ENCODE data around the gene REV1. TPM values are rescaled to one million over a fixed set of nuclear protein-coding genes. Genes with fewer than 3 reads are reported as not detected.

REV1 gene
- total RNA-seq, 2 experiments from 2014 or later = 51.6 to 68.1 TPM

GRCh38 chr2:99401841-99402240 lies 88.0 kb downstream of the REV1 start:
- no peak for DNase-seq (ENCODE audit: low spot score)
- H3K9me2 ChIP-seq (ENCODE audit: insufficient read depth, low read length) = no peaks in the 10 kb centered on the region
- H3K36me3 ChIP-seq (ENCODE audit: insufficient read depth, low read length) = peaks cover 98% of the 10 kb centered on the region
- CTCF ChIA-PET (ENCODE audit: unreplicated experiment) = no interaction called here
- H3K4me3 ChIP-seq (ENCODE audit: low read depth, low read length, poor library complexity, severe bottlenecking) = no peak overlapping the region
- H3K9me3 ChIP-seq (ENCODE audit: low read length) = no peaks in the 10 kb centered on the region
- TF ChIP-seq CTCF (conservative IDR thresholded peaks at IDR 0.05; ENCODE audit: low read length) = no peak
- no peak overlapping the region for H2AFZ ChIP-seq (ENCODE audit: low read length)
- intact Hi-C loops (cut with micrococcal nuclease; ENCODE audit: unreplicated experiment) = no loop called here
- no peaks in the 10 kb centered on the region for H3K79me2 ChIP-seq (ENCODE audit: insufficient read depth, low read depth, low read length)
- POLR2A ChIA-PET = no interaction called here
- H3K4me2 ChIP-seq (ENCODE audit: low read length) = no peak overlapping the region
- no TSS peak for BruUV-seq (replicated peaks)
- no peaks in the 10 kb centered on the region for H3K4me1 ChIP-seq (ENCODE audit: insufficient read depth, low read length, poor library complexity, severe bottlenecking)
- no peak overlapping the region for H3K27ac ChIP-seq (ENCODE audit: low read depth, low read length, poor library complexity, severe bottlenecking)
- no peaks in the 10 kb centered on the region for H4K20me1 ChIP-seq (ENCODE audit: insufficient read depth, low read length)

GRCh38 chr2:99399795-99400194 lies 90.0 kb downstream of the REV1 start:
- Histone ChIP-seq H3K36me3 (ENCODE audit: insufficient read depth, low read length) (peaks cover 99% of the 10 kb centered on the region), H3K4me3 (ENCODE audit: low read depth, low read length, poor library complexity, severe bottlenecking) (no peak overlapping the region), H3K4me2 (ENCODE audit: low read length) (no peak overlapping the region), H2AFZ (ENCODE audit: low read length) (no peak overlapping the region), H3K9me3 (ENCODE audit: low read length) (no peaks in the 10 kb centered on the region), H3K4me1 (ENCODE audit: insufficient read depth, low read length, poor library complexity, severe bottlenecking) (no peaks in the 10 kb centered on the region), H3K27ac (ENCODE audit: low read depth, low read length, poor library complexity, severe bottlenecking) (no peak overlapping the region), H4K20me1 (ENCODE audit: insufficient read depth, low read length) (no peaks in the 10 kb centered on the region), H3K79me2 (ENCODE audit: insufficient read depth, low read depth, low read length) (no peaks in the 10 kb centered on the region), H3K9me2 (ENCODE audit: insufficient read depth, low read length) (no peaks in the 10 kb centered on the region)
- no peak for DNase-seq (ENCODE audit: low spot score)
- intact Hi-C loops (cut with micrococcal nuclease; ENCODE audit: unreplicated experiment) = no loop called here
- BruUV-seq (replicated peaks) = no TSS peak
- no peak for TF ChIP-seq EZH2phosphoT487 (IDR thresholded peaks at IDR 0.05; ENCODE audit: borderline replicate concordance, low read depth, low read length)
- no peak for TF ChIP-seq CTCF (conservative IDR thresholded peaks at IDR 0.05; ENCODE audit: low read length)
- ChIA-PET POLR2A (interaction anchor here (1.1 kb wide), 1 partner anchor 15 kb away, joined by 4 read pairs; no protein-coding TSS in a partner anchor), CTCF (ENCODE audit: unreplicated experiment) (no interaction called here)

GRCh38 chr2:99399063-99399462 lies 90.8 kb downstream of the REV1 start:
- no TSS peak for BruUV-seq (replicated peaks)
- H3K4me2 ChIP-seq (ENCODE audit: low read length) = no peak overlapping the region
- no peaks in the 10 kb centered on the region for H3K4me1 ChIP-seq (ENCODE audit: insufficient read depth, low read length, poor library complexity, severe bottlenecking)
- ChIA-PET POLR2A (interaction anchor here (0.6 to 1.1 kb wide), 2 partner anchors 14 to 107 kb away, joined by 3 to 4 read pairs; no protein-coding TSS in a partner anchor), CTCF (ENCODE audit: unreplicated experiment) (interaction anchor here (0.6 kb wide), 1 partner anchor 8 kb away, joined by 3 read pairs; no protein-coding TSS in a partner anchor)
- TF ChIP-seq CTCF (conservative IDR thresholded peaks at IDR 0.05; ENCODE audit: low read length) (no peak), EZH2phosphoT487 (IDR thresholded peaks at IDR 0.05; ENCODE audit: borderline replicate concordance, low read depth, low read length) (no peak)
- no peak overlapping the region for H3K4me3 ChIP-seq (ENCODE audit: low read depth, low read length, poor library complexity, severe bottlenecking)
- intact Hi-C loops (cut with micrococcal nuclease; ENCODE audit: unreplicated experiment) = no loop called here
- no peak overlapping the region for H3K27ac ChIP-seq (ENCODE audit: low read depth, low read length, poor library complexity, severe bottlenecking)
- no peaks in the 10 kb centered on the region for H3K9me3 ChIP-seq (ENCODE audit: low read length)
- H4K20me1 ChIP-seq (ENCODE audit: insufficient read depth, low read length) = no peaks in the 10 kb centered on the region
- H3K9me2 ChIP-seq (ENCODE audit: insufficient read depth, low read length) = no peaks in the 10 kb centered on the region
- H3K79me2 ChIP-seq (ENCODE audit: insufficient read depth, low read depth, low read length) = no peaks in the 10 kb centered on the region
- H2AFZ ChIP-seq (ENCODE audit: low read length) = no peak overlapping the region
- no peak for DNase-seq (ENCODE audit: low spot score)
- H3K36me3 ChIP-seq (ENCODE audit: insufficient read depth, low read length) = peaks cover 99% of the 10 kb centered on the region
